HepG2 (cell line): ENCODE data around the gene CFAP97D1. TPM values are rescaled to one million over a fixed set of nuclear protein-coding genes. Genes with fewer than 3 reads are reported as not detected.

Experiments used
- BRD4 ChIP-seq: sonication (generic); formaldehyde crosslinking; IDR thresholded peaks from 2 replicates; pipeline ENCODE4 v1.4.0; 2020; ENCODE audit warnings: missing genetic modification reagents
- DMAP1 ChIP-seq: IDR thresholded peaks from 2 replicates; pipeline ENCODE4 v1.6.1; 2016
- ETV6 ChIP-seq: sonication (generic); formaldehyde crosslinking; conservative IDR thresholded peaks from 2 replicates; pipeline ENCODE4 v1.4.0; 2020; ENCODE audit warnings: missing genetic modification reagents
- FOXJ3 ChIP-seq: sonication (generic); formaldehyde crosslinking; IDR thresholded peaks from 2 replicates; pipeline ENCODE4 v1.4.0; 2020; ENCODE audit warnings: missing genetic modification reagents, mild to moderate bottlenecking, borderline replicate concordance
- LBX2 ChIP-seq: sonication (generic); formaldehyde crosslinking; IDR thresholded peaks from 2 replicates; pipeline ENCODE4 v1.5.0; 2020; ENCODE audit warnings: missing genetic modification reagents, mild to moderate bottlenecking, borderline replicate concordance
- MLXIP ChIP-seq: sonication (generic); formaldehyde crosslinking; IDR thresholded peaks from 2 replicates; pipeline ENCODE4 v1.9.0; 2021; ENCODE audit warnings: missing genetic modification reagents, borderline replicate concordance
- MTF2 ChIP-seq: sonication (generic); formaldehyde crosslinking; IDR thresholded peaks from 2 replicates; pipeline ENCODE4 v1.5.0; 2020; ENCODE audit warnings: missing genetic modification reagents, borderline replicate concordance
- NFE2L1 ChIP-seq: sonication (generic); formaldehyde crosslinking; IDR thresholded peaks from 2 replicates; pipeline ENCODE4 v1.4.0; 2020; ENCODE audit warnings: missing genetic modification reagents, mild to moderate bottlenecking, borderline replicate concordance
- PBX2 ChIP-seq: IDR thresholded peaks from 2 replicates; pipeline ENCODE4 v1.6.1; 2016; ENCODE audit warnings: control low read depth
- RXRB ChIP-seq: IDR thresholded peaks from 2 replicates; pipeline ENCODE4 v1.6.1; 2016; ENCODE audit warnings: borderline replicate concordance, missing genetic modification reagents, missing compliant biosample characterization
- SMAD1 ChIP-seq: sonication (generic); formaldehyde crosslinking; IDR thresholded peaks from 2 replicates; pipeline ENCODE4 v1.4.0; 2020; ENCODE audit warnings: missing genetic modification reagents, low read depth, mild to moderate bottlenecking, borderline replicate concordance
- SMAD3 ChIP-seq: sonication (generic); formaldehyde crosslinking; IDR thresholded peaks from 2 replicates; pipeline ENCODE4 v1.4.0; 2020; ENCODE audit warnings: missing genetic modification reagents
- SMARCE1 ChIP-seq: fragments of 450-650 bp; IDR thresholded peaks from 2 replicates; pipeline ENCODE4 v1.6.1; 2017; ENCODE audit warnings: borderline replicate concordance
- SRY ChIP-seq: sonication (generic); formaldehyde crosslinking; IDR thresholded peaks from 2 replicates; pipeline ENCODE4 v1.8.0; 2022; ENCODE audit warnings: mild to moderate bottlenecking, missing genetic modification reagents
- TARDBP ChIP-seq: sonication (generic); formaldehyde crosslinking; IDR thresholded peaks from 2 replicates; pipeline ENCODE4 v1.8.0; 2022; ENCODE audit warnings: mild to moderate bottlenecking, missing genetic modification reagents
- TFDP1 ChIP-seq: IDR thresholded peaks from 2 replicates; pipeline ENCODE4 v1.6.1; 2016; ENCODE audit warnings: missing compliant biosample characterization, missing genetic modification reagents, borderline replicate concordance
- TFE3 ChIP-seq: IDR thresholded peaks from 2 replicates; pipeline ENCODE4 v1.6.1; 2016
- TMF1 ChIP-seq: sonication (generic); formaldehyde crosslinking; IDR thresholded peaks from 2 replicates; pipeline ENCODE4 v1.8.1; 2022; ENCODE audit warnings: low read depth, missing genetic modification reagents
- ZBTB3 ChIP-seq: sonication (generic); formaldehyde crosslinking; IDR thresholded peaks from 2 replicates; pipeline ENCODE4 v1.4.0; 2020; ENCODE audit warnings: low read depth, mild to moderate bottlenecking, moderate library complexity, missing genetic modification reagents, borderline replicate concordance
- ZNF20 ChIP-seq: sonication (generic); formaldehyde crosslinking; IDR thresholded peaks from 2 replicates; pipeline ENCODE4 v1.4.0; 2020; ENCODE audit warnings: mild to moderate bottlenecking, moderate library complexity, missing genetic modification reagents
- ZNF232 ChIP-seq: sonication (generic); formaldehyde crosslinking; IDR thresholded peaks from 2 replicates; pipeline ENCODE4 v1.4.0; 2020; ENCODE audit warnings: missing genetic modification reagents, borderline replicate concordance
- ZNF550 ChIP-seq: sonication (generic); formaldehyde crosslinking; IDR thresholded peaks from 2 replicates; pipeline ENCODE4 v1.4.0; 2020; ENCODE audit warnings: mild to moderate bottlenecking, missing genetic modification reagents, borderline replicate concordance
- polyA plus RNA-seq, 8 experiments: library from polyadenylated mRNA; depleted of rRNA in 3 of 8; stranded (reverse) in 7 of 8; unstranded in 1 of 8; fragments of >200 nt; fragmentation: Illumina TruSeq in 4 of 8; extraction: Trizol in 4 of 8; gene quantifications; 2 replicates each; pipeline versions ENCODE4 v1.2.1 to v1.2.3, GENCODE V29; 2011 to 2016; ENCODE audit warnings: low read depth in 4 of 8, missing spikeins in 1 of 8, mixed read lengths in 1 of 8; ENCODE audit not compliant: insufficient read depth in 1 of 8
- total RNA-seq, 5 experiments: library from RNA; depleted of rRNA; stranded (reverse); fragments of >200 nt; fragmentation: Illumina TruSeq; extraction: Trizol; gene quantifications; 2 replicates each; pipeline ENCODE4 v1.2.3, GENCODE V29; 2016; ENCODE audit warnings: low read depth in 1 of 5

Gene CFAP97D1
- total and polyA plus RNA-seq, 2 of the 13 experiments (the other 11 are each of a cell fraction or from before 2014, with no cell fraction given): 0.02 TPM; not detected in 1

- peak; percentile 48; the same call in 1 of the 2 replicates for TF ChIP-seq TFDP1 (CRISPR knock-in tag)
- TF ChIP-seq LBX2 (CRISPR knock-in tag): no peak
- no peak for TF ChIP-seq ZBTB3 (CRISPR knock-in tag)
- peak; percentile 92; the same call in 1 of the 2 replicates for TF ChIP-seq MTF2
- TF ChIP-seq DMAP1 (CRISPR knock-in tag): peak; percentile 93
- peak; percentile 95 for TF ChIP-seq TFE3 (CRISPR knock-in tag)
- TF ChIP-seq ZNF20 (CRISPR knock-in tag): no peak
- TF ChIP-seq SMAD3 (CRISPR knock-in tag): peak; percentile 46; the same call in 1 of the 2 replicates
- peak; percentile 93 for TF ChIP-seq SRY (CRISPR knock-in tag)
- TF ChIP-seq ZNF550 (CRISPR knock-in tag): peak; percentile 95; the same call in 1 of the 2 replicates
- peak; percentile 63 for TF ChIP-seq ETV6 (CRISPR knock-in tag)
- TF ChIP-seq MLXIP (CRISPR knock-in tag): no peak; the same call in 1 of the 2 replicates
- TF ChIP-seq SMARCE1: no peak
- peak; percentile 87; the same call in 1 of the 2 replicates for TF ChIP-seq TMF1 (CRISPR knock-in tag)
- TF ChIP-seq NFE2L1 (CRISPR knock-in tag): no peak
- TF ChIP-seq PBX2 (CRISPR knock-in tag): no peak
- 0 out of 2 replicates have a peak, but pooled peaks have one; percentile 35 for TF ChIP-seq TARDBP (CRISPR knock-in tag)
- TF ChIP-seq SMAD1: peak; percentile 54; the same call in 1 of the 2 replicates
- peak; percentile 39; the same call in 1 of the 2 replicates for TF ChIP-seq RXRB (CRISPR knock-in tag)
- no peak for TF ChIP-seq FOXJ3 (CRISPR knock-in tag)
- TF ChIP-seq BRD4 (CRISPR knock-in tag): peak; percentile 86
- TF ChIP-seq ZNF232: peak; percentile 58; the same call in 1 of the 2 replicates
These were observed 1.7 kb upstream of the CFAP97D1 start, which contains the start of gene DUSP3 (continued) for GRCh38 chr17:43778337-43779144.
